ENCODE results near the gene CHCHD3. TPM values are rescaled to one million over a fixed set of nuclear protein-coding genes. Genes with fewer than 3 reads are reported as not detected.
A peak's percentile ranks its signal among the peaks of the same experiment; 100 is the strongest.
"Not testable (repeated sequence)": the region's sequence is repeated elsewhere in the genome, so short reads cannot be mapped to it uniquely, and the experiment has no call there.

CHCHD3 gene
- total RNA-seq, 1 donor from 2014 or later, result 53.2 TPM

- DNase-seq (ENCODE audit: low read depth in 2 of 2), result no peak
Observed at GRCh38 chr7:133003052-133003910, 78.6 kb downstream of the CHCHD3 start.

DNA sequence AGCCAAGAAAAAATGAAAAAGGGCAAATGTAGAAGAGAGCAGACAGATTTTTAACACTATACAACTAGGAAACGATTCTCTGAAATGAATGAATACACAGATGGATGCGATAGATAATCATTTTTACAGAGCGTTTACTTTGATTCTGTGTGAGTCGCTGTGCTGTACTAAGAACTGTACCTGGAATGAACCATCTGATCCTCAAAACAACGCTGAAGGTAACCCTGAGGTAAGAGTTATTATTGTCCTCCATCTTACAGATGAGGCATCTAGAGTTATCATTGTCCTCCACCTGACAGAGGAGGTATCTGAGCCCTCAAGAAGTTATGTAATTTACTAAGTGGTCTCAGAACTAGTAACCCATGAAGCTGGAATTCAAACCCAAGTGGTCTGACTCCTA is 80.2 kb downstream of the CHCHD3 start:
- no peak for DNase-seq (ENCODE audit: low read depth in 2 of 2)

DNA sequence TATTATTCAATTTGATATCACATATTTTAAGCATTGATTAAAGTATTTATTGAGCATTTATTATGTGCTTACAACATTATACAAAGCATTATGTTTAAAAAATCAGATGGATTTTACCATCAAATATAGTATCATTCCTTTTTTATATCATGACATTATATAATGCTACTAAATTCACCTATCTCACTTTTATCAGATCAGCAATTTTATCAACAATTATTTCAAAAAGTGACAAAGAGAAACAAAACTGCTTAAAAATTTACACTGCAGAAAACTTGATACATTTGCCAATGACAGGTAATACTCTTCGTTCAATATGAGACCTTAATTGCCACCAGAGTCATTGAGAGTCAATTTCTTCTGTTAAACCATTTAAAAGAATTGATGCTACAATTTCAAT is 82.0 kb downstream of the CHCHD3 start:
- no peak for DNase-seq (ENCODE audit: low read depth in 2 of 2)

GRCh38 chr7:132998763-132999162 is 83.1 kb downstream of the CHCHD3 start:
- DNase-seq (ENCODE audit: low read depth in 2 of 2), result no peak

GRCh38 chr7:132997505-132997904 is 84.4 kb downstream of the CHCHD3 start:
- DNase-seq (ENCODE audit: low read depth in 2 of 2), result no peak

- no peak for DNase-seq (ENCODE audit: low read depth in 2 of 2)
Observed at GRCh38 chr7:132996581-132997242, 85.2 kb downstream of the CHCHD3 start.

GRCh38 chr7:132993377-132994013 is 88.4 kb downstream of the CHCHD3 start:
- no peak for DNase-seq (ENCODE audit: low read depth in 2 of 2)

GRCh38 chr7:132991615-132992587 is 90.0 kb downstream of the CHCHD3 start:
- DNase-seq (ENCODE audit: low read depth in 2 of 2), result no peak

- DNase-seq (ENCODE audit: low read depth in 2 of 2), result no peak
Observed at GRCh38 chr7:132988117-132988516, 93.8 kb downstream of the CHCHD3 start.

DNA sequence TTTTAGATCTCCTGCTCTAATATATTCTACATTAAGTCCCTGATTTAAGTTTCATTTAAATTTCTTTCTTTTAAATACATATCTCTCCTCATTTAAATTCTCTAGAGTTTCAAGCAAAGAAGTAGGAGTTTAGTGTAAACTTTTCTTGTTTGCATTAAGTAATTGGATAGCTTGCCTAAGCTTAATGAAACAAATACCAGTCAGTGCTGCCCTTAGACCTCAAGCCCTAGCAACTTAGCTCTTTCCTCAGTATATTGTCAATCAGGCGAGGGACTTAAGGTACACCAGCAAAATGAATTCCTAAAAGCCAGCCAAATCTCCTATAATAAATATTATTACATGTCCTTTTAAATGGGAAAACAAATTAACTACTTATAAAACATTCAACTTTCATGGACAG is 101.5 kb downstream of the CHCHD3 start:
- DNase-seq (ENCODE audit: low read depth in 2 of 2), result no peak

- no peak for DNase-seq (ENCODE audit: low read depth in 2 of 2)
Observed at GRCh38 chr7:132979524-132979923, 102.4 kb downstream of the CHCHD3 start.

DNA sequence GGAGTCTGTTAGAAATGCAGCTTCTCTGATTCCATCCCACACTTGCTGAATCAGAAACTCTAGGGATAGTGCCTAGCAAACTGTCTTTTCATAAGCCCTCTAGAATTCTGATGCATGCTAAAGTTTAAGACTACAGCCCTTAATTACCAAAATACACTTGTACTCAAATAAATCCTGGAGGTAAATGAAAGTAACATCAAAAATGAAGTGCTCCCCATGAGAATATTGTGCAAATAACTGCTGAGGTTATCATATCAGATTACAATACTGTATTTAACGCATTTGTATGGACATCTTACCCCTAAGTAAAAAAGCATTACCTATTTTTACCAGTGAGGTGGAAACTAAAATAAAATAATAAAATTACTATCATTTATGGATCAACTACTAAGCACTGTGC is 104.7 kb downstream of the CHCHD3 start:
- no peak for DNase-seq (ENCODE audit: low read depth in 2 of 2)

DNA sequence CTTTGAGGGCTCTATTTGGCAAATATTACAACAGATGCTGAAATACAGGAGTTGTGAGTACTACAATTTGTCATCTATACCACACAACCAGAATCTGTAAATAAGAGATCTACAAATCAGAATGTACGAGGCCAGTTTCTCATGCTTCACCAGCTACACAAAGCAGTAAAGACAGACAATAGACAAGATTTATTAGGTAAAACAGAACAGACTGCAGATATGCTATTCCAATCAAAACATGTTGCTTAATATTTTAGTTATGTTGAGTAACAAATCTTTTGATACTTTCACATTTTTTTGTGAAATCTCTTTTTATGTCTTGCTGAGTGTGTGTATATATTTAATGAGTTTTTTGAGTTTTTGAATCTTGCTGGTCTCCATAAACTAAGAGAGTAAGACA is 109.1 kb downstream of the CHCHD3 start:
- DNase-seq (ENCODE audit: low read depth in 2 of 2), result peak in 1 of 2 donors; percentile 3

GRCh38 chr7:132970257-132970656 is 111.6 kb downstream of the CHCHD3 start:
- no peak for DNase-seq (ENCODE audit: low read depth in 2 of 2)

DNA sequence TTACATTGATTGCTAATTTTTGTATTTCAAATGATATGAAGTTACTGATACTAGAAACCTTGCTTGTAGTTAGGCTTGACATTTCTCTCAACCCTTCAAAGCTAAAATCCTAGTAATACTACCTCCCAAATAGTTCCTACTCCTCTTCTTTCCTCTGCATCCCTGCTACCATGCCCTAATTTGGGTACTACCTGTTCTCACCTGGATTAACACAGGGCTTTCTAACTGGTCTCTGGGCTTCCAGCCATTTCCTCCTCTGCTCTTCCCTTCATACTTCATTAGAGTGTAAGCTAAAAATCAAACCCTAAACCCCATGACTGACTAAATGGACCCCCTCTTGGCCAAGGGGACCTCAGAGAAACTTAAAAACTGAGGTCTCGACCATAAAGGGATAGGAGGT is 112.4 kb downstream of the CHCHD3 start:
- DNase-seq (ENCODE audit: low read depth in 2 of 2), result no peak

- not testable (repeated sequence) for DNase-seq (ENCODE audit: low read depth in 2 of 2)
Observed at GRCh38 chr7:132967470-132967848, 114.4 kb downstream of the CHCHD3 start.

GRCh38 chr7:132966754-132967469 is 115.0 kb downstream of the CHCHD3 start:
- no peak for DNase-seq (ENCODE audit: low read depth in 2 of 2)

DNA sequence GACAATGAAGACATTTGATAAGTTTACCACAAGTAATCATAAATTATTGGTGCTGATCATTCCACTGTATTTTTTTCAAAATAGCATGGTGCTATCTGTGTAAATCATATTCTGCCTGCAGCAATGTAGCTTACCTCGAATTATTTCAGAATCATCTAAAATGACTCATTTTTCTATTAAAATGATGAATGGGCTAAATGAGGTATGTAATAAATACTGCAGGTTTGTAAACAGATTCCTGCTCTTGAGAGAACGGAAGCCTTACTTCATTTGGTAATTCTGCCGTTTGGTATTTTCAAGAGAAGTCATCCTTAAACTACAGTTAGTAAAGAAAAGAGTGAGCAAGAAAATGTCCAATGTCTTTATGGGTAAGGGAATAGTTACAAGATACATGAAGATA is 115.9 kb downstream of the CHCHD3 start:
- no peak for DNase-seq (ENCODE audit: low read depth in 2 of 2)

DNA sequence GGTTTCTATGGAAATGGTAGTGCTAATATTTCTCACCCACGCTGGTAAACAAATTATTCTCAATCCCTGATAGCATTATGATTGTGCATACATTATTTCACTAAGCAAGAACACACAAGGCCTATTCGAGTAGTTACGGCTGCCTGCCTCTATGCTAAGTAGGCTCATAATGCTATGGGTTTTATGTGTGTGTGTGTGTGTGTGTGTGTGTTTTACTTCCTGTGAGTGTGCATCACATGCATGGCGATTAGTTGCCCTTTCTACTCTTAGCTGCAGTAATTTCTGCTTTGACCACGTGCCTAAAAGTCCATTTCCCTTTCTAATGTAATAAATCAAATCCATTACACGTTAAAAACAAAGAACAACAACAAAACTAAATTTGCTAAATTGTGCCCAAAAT is 117.0 kb downstream of the CHCHD3 start:
- peak in 1 of 2 donors; percentile 43 for DNase-seq (ENCODE audit: low read depth in 2 of 2)

DNA sequence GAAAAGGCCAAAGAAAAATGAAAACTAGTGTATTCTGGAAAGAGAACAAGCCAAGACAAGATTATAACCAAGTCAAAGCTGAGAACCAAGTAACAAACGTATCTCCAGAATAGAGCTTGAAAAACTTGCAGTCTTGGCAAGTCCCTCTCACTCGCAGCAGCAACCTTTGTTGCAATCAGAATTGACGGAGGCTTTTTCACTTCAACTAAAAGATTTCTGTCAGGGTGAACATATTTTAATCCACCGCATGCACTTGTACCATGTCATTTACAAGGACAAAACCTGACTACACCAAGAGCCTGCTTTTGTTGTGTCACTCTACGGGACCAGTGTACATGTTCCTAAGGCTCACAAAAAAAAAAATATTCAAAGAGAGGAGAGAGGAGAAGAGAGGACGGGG is 122.0 kb downstream of the CHCHD3 start:
- no peak for DNase-seq (ENCODE audit: low read depth in 2 of 2)

DNA sequence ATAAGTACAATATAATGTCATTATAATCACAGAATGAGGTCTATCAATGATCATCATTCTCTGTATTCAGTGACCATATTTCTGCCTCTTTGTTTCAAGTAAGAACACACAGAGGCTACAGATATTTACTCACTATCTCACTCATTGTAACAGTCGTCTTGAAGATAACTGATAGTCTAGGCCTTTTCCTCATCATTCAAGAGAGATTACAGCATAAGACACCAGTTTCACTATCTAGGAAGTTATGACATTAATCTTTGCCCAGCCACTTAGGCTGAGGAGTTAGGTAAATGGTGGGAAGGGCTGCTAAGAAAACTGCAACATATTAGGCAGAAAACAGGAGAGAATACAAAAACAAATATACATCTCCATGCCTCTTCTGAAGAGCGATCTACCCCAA is 125.3 kb downstream of the CHCHD3 start:
- DNase-seq (ENCODE audit: low read depth in 2 of 2), result no peak
